Activated CD4-positive, alpha-beta T cell treated with anti-CD3 and anti-CD28 coated beads, Interleukin-2, Interleukin-6, amounts not matched to agents 100 ng/mL and 50 ng/mL, durations not matched to agents 16 hours and 8 hours (primary cell): Measurements from ENCODE around the gene CCDC63.
A peak's percentile ranks its signal among the peaks of the same experiment; 100 is the strongest.

Experiments used
- DNase-seq: peaks from one replicate; pipeline ENCODE4 v3.0.0-alpha.2; 2020

Gene CCDC63

GRCh38 chr12:110888256-110888991, 41.6 kb downstream of the CCDC63 start:
- no peak for DNase-seq

- DNase-seq = no peak
Observed at GRCh38 chr12:110889361-110889760, 42.6 kb downstream of the CCDC63 start.

- no peak for DNase-seq
Observed at GRCh38 chr12:110893956-110894355, 47.2 kb downstream of the CCDC63 start.

GRCh38 chr12:110896559-110896958, 49.8 kb downstream of the CCDC63 start:
- DNase-seq = no peak

GRCh38 chr12:110901401-110901800, 54.6 kb downstream of the CCDC63 start:
- no peak for DNase-seq

- DNase-seq = no peak
Observed at GRCh38 chr12:110903511-110903910, 56.7 kb downstream of the CCDC63 start.

GRCh38 chr12:110906083-110906482, 59.3 kb downstream of the CCDC63 start:
- peak; percentile 21 for DNase-seq

- no peak for DNase-seq
Observed at GRCh38 chr12:110906516-110906915, 59.7 kb downstream of the CCDC63 start.

- DNase-seq = no peak
Observed at GRCh38 chr12:110906985-110907384, 60.2 kb downstream of the CCDC63 start.

- DNase-seq = no peak
Observed at GRCh38 chr12:110907583-110907982, 60.8 kb downstream of the CCDC63 start.

- DNase-seq = no peak
Observed at GRCh38 chr12:110908377-110909152, 61.8 kb downstream of the CCDC63 start.

- DNase-seq = no peak
Observed at GRCh38 chr12:110912263-110912662, 65.5 kb downstream of the CCDC63 start.

- DNase-seq = no peak
Observed at GRCh38 chr12:110913119-110914056, 66.6 kb downstream of the CCDC63 start.

- no peak for DNase-seq
Observed at GRCh38 chr12:110916295-110916875, 69.6 kb downstream of the CCDC63 start.

GRCh38 chr12:110917467-110917866, 70.7 kb downstream of the CCDC63 start:
- DNase-seq = no peak

- no peak for DNase-seq
Observed at GRCh38 chr12:110917961-110918360, 71.2 kb downstream of the CCDC63 start.

GRCh38 chr12:110919720-110920119, 72.9 kb downstream of the CCDC63 start:
- no peak for DNase-seq

- DNase-seq = no peak
Observed at GRCh38 chr12:110920324-110920910, 73.6 kb downstream of the CCDC63 start, which contains the start of gene MYL2. TSS of gene MYL2 (minus strand) at chr12:110920579. CDS start at chr12:110920529, 50 bp downstream.

GRCh38 chr12:110921262-110921661, 74.5 kb downstream of the CCDC63 start:
- no peak for DNase-seq

GRCh38 chr12:110922652-110923051, 75.9 kb downstream of the CCDC63 start:
- no peak for DNase-seq

- no peak for DNase-seq
Observed at GRCh38 chr12:110923192-110923591, 76.4 kb downstream of the CCDC63 start.

GRCh38 chr12:110923692-110924334, 77.0 kb downstream of the CCDC63 start:
- DNase-seq = no peak
